IMR-90 (cell line): Measurements from ENCODE around the gene ARMC10.

Source experiments
- BHLHE40 ChIP-seq: fragments of 150-350 bp; IDR thresholded peaks from 2 replicates; pipeline ENCODE4 v1.6.1; 2016; ENCODE audit warnings: mild to moderate bottlenecking, low read depth, low read length
- CEBPB ChIP-seq: IDR thresholded peaks from 2 replicates; pipeline ENCODE4 v1.6.1; 2012; ENCODE audit warnings: low read depth, low read length, improper control_type of control experiment
- CHD1 ChIP-seq: IDR thresholded peaks from 2 replicates; pipeline ENCODE4 v1.6.1; 2012; ENCODE audit warnings: low read depth, low read length, improper control_type of control experiment
- CTCF ChIP-seq: conservative IDR thresholded peaks from 2 replicates; pipeline ENCODE4 v1.5.1; 2012; ENCODE audit warnings: mild to moderate bottlenecking, low read depth, low read length, improper control_type of control experiment
- FOS ChIP-seq: fragments of 150-350 bp; IDR thresholded peaks from 2 replicates; pipeline ENCODE4 v1.6.1; 2016; ENCODE audit warnings: low read depth, low read length
- MAFK ChIP-seq: IDR thresholded peaks from 2 replicates; pipeline ENCODE4 v1.6.1; 2012; ENCODE audit warnings: low read depth, low read length, improper control_type of control experiment
- MAZ ChIP-seq: IDR thresholded peaks from 2 replicates; pipeline ENCODE4 v1.6.1; 2012; ENCODE audit warnings: low read depth, mild to moderate bottlenecking, low read length, improper control_type of control experiment, moderate library complexity, borderline replicate concordance
- MXI1 ChIP-seq: IDR thresholded peaks from 2 replicates; pipeline ENCODE4 v1.6.1; 2012; ENCODE audit warnings: low read depth, mild to moderate bottlenecking, low read length, moderate library complexity, borderline replicate concordance
- NFE2L2 ChIP-seq: fragments of 150-350 bp; IDR thresholded peaks from 2 replicates; pipeline ENCODE4 v1.6.1; 2016; ENCODE audit warnings: low read depth, mild to moderate bottlenecking, low read length
- POLR2A ChIP-seq: IDR thresholded peaks from 2 replicates; pipeline ENCODE4 v1.6.1; 2012; ENCODE audit warnings: mild to moderate bottlenecking, low read depth, low read length
- RAD21 ChIP-seq: IDR thresholded peaks from 2 replicates; pipeline ENCODE4 v1.6.1; 2012; ENCODE audit warnings: low read length, improper control_type of control experiment
- RFX5 ChIP-seq: IDR thresholded peaks from 2 replicates; pipeline ENCODE4 v1.8.0; 2012; ENCODE audit warnings: low read depth, mild to moderate bottlenecking, low read length, moderate library complexity
- USF2 ChIP-seq: fragments of 150-350 bp; IDR thresholded peaks from 2 replicates; pipeline ENCODE4 v1.6.1; 2017; ENCODE audit warnings: mild to moderate bottlenecking, antibody characterized with exemption, low read length, low read depth
- TF ChIP-seq, protein P1 (sequence below): fragments of 150-350 bp; IDR thresholded peaks from 2 replicates; pipeline ENCODE4 v1.6.1; 2016; ENCODE audit warnings: low read depth, mild to moderate bottlenecking, low read length, moderate library complexity, borderline replicate concordance

DNA sequence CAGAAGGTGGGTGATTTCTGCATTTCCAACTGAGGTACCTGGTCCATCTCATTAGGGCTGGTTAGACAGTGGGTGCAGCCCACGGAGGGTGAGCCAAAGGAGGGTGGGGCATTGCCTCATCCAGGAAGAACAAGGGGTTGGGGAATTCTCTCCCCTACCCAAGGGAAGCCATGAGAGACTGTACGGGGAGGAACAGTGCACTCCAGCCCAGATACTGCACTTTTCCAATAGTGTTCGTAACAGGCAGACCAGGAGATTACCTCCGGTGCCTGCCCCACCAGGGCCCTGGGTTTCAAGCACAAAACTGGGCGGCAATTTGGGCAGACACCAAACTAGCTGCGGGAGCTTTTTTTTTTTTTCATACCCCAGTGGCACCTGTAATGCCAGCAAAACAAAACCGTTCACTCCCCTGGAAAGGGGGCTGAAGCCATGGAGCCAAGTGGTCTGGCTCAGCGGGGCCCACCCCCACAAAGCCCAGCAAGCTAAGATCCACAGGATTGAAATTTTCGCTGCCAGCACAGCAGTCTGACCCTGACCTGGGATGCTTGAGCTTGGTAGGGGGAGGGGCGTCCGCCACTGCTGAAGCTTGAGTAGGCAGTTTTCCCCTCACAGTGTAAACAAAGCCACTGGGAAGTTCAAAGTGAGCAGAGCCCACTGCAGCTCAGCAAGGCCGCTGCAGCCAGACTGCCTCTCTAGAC is 31.2 kb downstream of the ARMC10 start:
- TF ChIP-seq CTCF (no peak), POLR2A (no peak), USF2 (no peak), FOS (no peak), RFX5 (no peak), RAD21 (no peak), MAFK (no peak), CEBPB (no peak), MAZ (no peak), BHLHE40 (no peak), MXI1 (no peak), NFE2L2 (no peak), CHD1 (no peak)
- TF ChIP-seq, protein P1, sequence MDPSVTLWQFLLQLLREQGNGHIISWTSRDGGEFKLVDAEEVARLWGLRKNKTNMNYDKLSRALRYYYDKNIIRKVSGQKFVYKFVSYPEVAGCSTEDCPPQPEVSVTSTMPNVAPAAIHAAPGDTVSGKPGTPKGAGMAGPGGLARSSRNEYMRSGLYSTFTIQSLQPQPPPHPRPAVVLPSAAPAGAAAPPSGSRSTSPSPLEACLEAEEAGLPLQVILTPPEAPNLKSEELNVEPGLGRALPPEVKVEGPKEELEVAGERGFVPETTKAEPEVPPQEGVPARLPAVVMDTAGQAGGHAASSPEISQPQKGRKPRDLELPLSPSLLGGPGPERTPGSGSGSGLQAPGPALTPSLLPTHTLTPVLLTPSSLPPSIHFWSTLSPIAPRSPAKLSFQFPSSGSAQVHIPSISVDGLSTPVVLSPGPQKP: no peak
